HG03064 (cell line): Measurements from ENCODE around the gene TEKT4.
"Not testable (repeated sequence)": the region's sequence is repeated elsewhere in the genome, so short reads cannot be mapped to it uniquely, and the experiment has no call there.

ENCODE experiments used
- ATAC-seq: cut with Tn5 transposase; IDR thresholded peaks from one replicate; pipeline ENCODE4 v1.9.1; 2021; ENCODE audit warnings: low read depth; ENCODE audit not compliant: unreplicated experiment

The TEKT4 gene

GRCh38 chr2:94875820-94876522 is 4.7 kb downstream of the TEKT4 start:
- no peak for ATAC-seq

- ATAC-seq: no peak
These were observed 5.3 kb downstream of the TEKT4 start for GRCh38 chr2:94876523-94876863.

- ATAC-seq: no peak
These were observed 5.9 kb downstream of the TEKT4 start for GRCh38 chr2:94877129-94877528.

DNA sequence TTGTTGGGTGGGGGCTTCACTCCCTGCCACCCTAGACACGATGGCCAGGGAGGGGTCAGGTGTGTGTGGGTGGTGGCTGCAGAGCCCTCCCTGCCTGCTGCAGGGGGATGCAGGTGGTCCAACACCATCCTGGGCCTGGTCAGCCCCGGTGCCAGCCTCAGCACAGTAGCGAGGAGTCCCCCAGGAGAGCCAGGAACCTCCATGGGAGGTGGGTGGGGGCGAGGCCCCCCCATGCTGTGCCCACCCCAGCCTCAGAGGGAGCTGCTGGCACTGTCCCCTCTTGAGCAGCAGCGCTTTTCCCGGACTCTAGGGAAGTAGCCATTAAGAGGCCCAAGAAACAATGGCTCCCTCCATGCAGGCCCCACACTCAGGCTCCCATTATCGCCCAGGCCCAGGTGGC is 7.3 kb downstream of the TEKT4 start:
- not testable (repeated sequence) for ATAC-seq

GRCh38 chr2:94879314-94879981 is 8.2 kb downstream of the TEKT4 start:
- no peak for ATAC-seq

DNA sequence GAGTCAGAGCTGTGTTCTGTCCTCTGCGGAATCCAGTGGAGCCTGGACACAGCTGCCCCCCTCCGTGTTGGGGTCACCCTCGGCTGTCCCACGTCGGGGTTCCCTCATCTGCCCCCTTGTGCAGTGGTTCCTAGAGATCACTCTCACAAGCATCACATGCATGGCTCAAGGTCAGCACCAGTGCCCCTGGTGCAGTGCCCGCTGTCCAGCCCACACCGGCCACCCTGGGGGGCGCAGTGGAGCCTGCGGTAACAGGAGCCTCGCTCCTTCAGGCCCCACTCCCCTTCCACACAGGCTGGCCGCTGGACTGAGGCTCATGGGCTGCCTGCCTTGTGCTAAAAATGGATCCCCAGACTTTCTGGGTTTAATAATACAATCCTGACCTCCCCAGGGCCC is 8.8 kb downstream of the TEKT4 start:
- ATAC-seq: no peak

DNA sequence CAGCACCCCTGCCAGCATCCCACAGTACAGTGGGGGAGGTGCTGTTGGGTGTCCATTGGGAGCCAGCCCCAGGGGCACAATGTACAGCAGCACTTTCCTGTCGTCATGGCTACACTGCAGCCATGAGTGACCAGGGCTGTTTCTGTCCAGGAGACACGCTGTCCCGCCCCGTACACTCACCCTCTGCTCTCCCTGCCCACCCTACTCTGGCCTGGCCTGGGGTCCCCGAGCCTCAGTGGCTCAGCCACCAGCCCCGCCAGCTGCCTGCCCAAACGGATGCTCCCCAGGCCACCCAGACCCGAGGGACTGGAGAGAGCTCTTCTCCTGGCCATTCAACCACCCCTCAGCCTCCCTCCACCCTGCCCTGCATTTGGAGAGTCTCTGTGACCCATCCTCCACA is 9.3 kb downstream of the TEKT4 start:
- ATAC-seq: no peak

DNA sequence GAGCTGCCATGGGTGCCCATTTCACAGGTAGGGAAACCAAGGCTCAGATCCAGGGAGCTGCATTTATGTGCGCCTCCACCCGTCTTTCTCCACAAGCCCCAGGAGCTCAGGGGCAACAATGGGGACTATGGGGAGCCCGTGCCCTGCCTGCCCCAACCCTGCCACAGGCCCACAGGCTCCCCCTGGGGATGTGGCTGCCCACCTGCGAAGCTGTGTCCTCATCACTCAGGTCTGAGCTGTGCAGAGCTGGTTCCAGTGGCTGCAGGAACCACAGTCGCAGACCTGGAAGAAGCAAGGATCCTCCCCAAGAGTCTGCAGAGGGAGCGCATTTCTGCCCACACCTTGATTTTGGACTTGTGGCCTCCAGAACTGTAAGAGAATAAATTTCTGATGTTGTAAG is 9.8 kb downstream of the TEKT4 start:
- no peak for ATAC-seq

DNA sequence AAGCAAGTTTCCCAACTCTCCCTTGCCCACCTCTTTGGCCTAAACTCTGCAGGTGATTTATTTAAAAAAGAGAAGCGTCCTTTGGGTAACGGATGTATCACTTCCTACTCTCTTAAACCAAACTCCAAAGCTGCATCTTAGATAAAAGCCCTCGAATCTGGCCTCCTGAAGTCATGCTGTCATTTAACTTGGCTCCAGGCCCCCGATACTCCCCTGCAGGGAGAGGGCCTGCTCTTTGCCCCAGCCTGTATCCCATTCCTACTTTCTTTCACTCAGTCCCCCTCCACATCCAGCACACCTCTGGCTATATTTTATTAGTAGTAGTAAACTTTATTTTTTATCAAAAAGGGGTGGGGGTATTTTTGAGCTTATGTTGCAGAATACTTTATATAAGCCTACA is 19.0 kb downstream of the TEKT4 start:
- ATAC-seq: no peak

- ATAC-seq: not testable (repeated sequence)
These were observed 24.0 kb downstream of the TEKT4 start for GRCh38 chr2:94895273-94895672.

- ATAC-seq: not testable (repeated sequence)
These were observed 35.7 kb downstream of the TEKT4 start for GRCh38 chr2:94906976-94907375.

DNA sequence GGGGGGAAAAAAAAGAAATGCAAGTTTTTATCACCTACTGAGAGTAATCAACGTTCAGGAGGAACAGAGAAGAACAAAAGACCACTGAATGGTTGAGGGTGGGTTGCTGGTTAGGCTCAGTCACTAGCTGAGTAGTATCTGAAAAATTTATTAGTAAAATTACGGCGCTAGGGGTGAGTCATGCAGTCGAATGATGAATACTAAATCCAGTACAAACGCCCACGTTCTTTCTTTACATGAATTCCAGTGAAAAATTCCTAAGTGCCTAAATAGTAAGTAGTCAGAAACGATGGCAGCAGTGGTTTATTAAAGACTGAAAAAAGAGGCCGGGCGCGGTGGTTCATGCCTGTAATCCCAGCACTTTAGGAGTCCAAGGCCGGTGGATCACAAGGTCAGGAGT is 52.0 kb downstream of the TEKT4 start:
- no peak for ATAC-seq

GRCh38 chr2:94924999-94925398 is 53.8 kb downstream of the TEKT4 start:
- not testable (repeated sequence) for ATAC-seq
